Measurements from ENCODE around the gene CHKA. TPM values are rescaled to one million over a fixed set of nuclear protein-coding genes. Genes with fewer than 3 reads are reported as not detected.

Gene CHKA
- total RNA-seq: 10.2 and 12.0 TPM in 2 replicates

GRCh38 chr11:68121067-68121899, at the start of gene CHKA:
TSS of gene CHKA (minus strand) at chr11:68121388. CDS start at chr11:68121177, 211 bp downstream.

DNA sequence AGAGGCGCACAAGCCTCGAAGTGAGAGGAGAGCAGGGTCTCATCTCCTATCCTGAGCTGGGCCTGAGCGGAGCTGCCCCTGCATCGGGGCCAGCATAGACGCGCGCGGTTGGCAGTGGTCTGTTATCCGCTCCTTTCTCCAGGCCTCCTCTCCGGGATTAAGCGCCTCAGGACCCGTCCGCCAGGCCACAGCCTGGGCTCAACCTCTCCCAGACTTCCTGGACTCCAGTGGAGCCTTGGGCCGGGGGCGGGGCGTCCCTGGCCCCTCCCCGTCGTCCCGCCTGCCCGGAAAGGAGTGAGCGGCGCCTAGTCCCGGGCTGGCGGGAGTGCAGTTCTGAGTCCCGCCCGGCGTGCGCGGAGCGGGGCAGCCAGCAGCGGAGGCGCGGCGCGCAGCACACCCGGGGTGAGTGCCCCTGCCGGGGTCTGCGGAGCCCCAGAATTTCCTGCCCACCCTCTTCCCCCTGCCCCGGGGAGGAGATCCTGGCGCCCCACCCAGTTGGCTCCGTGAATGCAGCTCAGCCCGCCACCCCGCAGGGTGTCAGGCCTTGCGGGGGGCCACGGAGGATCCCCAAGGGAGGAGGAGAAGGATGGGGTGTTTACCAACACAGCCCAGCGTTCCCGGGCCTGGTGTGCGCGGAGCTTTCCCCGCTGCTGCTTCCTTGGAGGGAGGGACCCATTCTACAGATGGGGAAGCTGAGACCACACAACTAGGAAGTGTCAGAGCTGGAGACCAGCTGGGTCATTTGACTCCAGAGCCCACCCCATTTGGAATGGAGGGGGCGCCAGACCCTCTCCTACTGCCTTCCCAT, 82.3 kb downstream of the CHKA start, which contains the start of gene TCIRG1:
TCIRG1 (plus strand) TSS at position 308 of the 808 bp plus-strand sequence. CDS start 2,247 bp downstream, outside the sequence.

GRCh38 chr11:68030318-68031143, 90.7 kb downstream of the CHKA start, which contains the start of gene NDUFS8:
TSS of gene NDUFS8 (plus strand) at chr11:68030681. CDS start at chr11:68032152, 1,471 bp downstream.

DNA sequence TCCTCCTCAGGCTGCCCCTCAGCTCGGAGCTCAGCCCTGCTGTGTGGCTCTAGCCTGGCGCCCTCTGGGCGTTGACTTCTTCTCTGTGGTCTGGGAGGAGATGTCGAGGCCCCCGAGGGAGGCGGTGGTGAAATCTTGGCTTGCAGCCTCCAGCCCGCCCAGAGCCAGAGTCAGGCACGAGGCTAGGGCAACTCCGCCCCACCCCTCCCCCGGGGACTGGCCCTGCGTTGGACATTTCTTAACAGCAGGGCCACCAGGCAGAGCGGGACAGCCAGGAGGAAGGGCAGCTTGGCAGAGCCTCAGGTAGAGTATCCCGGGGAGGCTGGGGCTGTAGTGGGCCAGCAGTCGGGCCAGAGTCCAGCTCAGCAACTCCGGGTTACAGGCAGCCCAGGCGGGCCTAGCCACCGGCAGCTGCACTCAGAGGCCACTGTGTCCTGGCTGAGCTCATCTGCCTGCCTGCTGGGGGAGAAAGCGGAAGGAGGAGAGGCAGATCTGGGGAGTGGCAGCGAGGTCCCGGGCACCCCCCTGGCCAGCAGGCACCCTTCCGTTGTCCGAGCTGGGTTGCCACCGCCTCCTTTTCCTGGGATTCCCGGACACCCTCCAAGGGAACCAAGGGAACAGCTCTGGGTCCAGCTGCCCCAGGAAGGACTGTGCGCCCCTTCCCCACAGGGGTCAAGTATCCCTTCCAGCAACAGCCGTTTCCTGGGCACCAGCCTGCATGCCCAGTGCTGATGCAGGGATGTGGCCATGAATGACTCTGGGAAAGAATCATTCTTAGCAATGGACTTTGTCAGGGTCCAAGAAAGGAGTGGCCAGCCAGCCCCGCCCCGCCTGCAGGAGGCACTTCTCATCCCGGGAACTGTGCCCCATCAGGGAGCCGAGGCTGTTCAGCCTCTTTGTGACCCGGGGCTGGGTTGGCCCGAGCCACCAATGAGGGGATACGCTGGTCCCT, 110.8 kb downstream of the CHKA start, which contains the start of gene ALDH3B1:
ALDH3B1 (plus strand) TSS at position 238 of the 952 bp plus-strand sequence. CDS start 4,971 bp downstream, outside the sequence.

GRCh38 chr11:68003846-68004550, 117.2 kb downstream of the CHKA start, which contains the start of gene UNC93B1:
TSS of gene UNC93B1 (minus strand) at chr11:68004097. CDS start at chr11:68004043, 54 bp downstream.

Other genes with a start within 250 kb of the CHKA start
- gene UNC93B1, start 117.3 kb downstream of the CHKA start, total RNA-seq: 26.6 and 40.7 TPM in 2 replicates
- gene ALDH3B1, start 111.1 kb downstream of the CHKA start, total RNA-seq: 26.4 and 46.8 TPM in 2 replicates
- 124 and 133 TPM in 2 replicates for gene NDUFS8, start 90.7 kb downstream of the CHKA start, total RNA-seq
- 94.1 and 109 TPM in 2 replicates for gene TCIRG1, start 82.4 kb downstream of the CHKA start, total RNA-seq
- gene KMT5B, start 91.9 kb upstream of the CHKA start, total RNA-seq: 16.2 and 19.5 TPM in 2 replicates
- gene C11orf24, start 150.6 kb upstream of the CHKA start, total RNA-seq: 47.8 and 62.4 TPM in 2 replicates
- 18.0 and 20.2 TPM in 2 replicates for gene LRP5, start 191.2 kb upstream of the CHKA start, total RNA-seq